Heart left ventricle (tissue), 16 donors: Measurements from ENCODE around the gene RPS6KA2. TPM values are rescaled to one million over a fixed set of nuclear protein-coding genes. Genes with fewer than 3 reads are reported as not detected.

Experiments used
- ATAC-seq, 4 donors: fragments of 200-7000 bp; cut with Tn5 transposase; one replicate each; pipeline ENCODE4 v1.9.1; 2020 to 2022; ENCODE audit warnings: moderate library complexity in 4 of 4, mild to moderate bottlenecking in 3 of 4, moderate number of reproducible peaks in 1 of 4
- DNase-seq, 5 donors: peaks; one replicate each; pipeline ENCODE4 v3.0.0-alpha.2; 2020
- H3K27ac ChIP-seq, 12 donors: fragments of 200-600 bp; sonication (generic) in 4 of 12; one replicate each; pipeline versions ENCODE4 v1.5.0 to v1.8.0; 2016 to 2022; ENCODE audit warnings: mild to moderate bottlenecking in 2 of 12
- H3K27me3 ChIP-seq, 9 donors: fragments of 200-600 bp; sonication (generic) in 2 of 9; one replicate each; pipeline versions ENCODE4 v1.5.1 to v1.8.0; 2016 to 2022; ENCODE audit warnings: mild to moderate bottlenecking in 3 of 9
- H3K36me3 ChIP-seq, 9 donors: fragments of 200-600 bp; sonication (generic) in 2 of 9; one replicate each; pipeline versions ENCODE4 v1.5.0 to v1.8.0; 2018 to 2022; ENCODE audit warnings: mild to moderate bottlenecking in 2 of 9
- H3K4me1 ChIP-seq, 12 donors: fragments of 200-600 bp; sonication (generic) in 4 of 12; one replicate each; pipeline versions ENCODE4 v1.5.0 to v1.8.0; 2016 to 2022; ENCODE audit warnings: mild to moderate bottlenecking in 3 of 12
- H3K4me3 ChIP-seq, 12 donors: fragments of 200-600 bp; sonication (generic) in 4 of 12; one replicate each; pipeline versions ENCODE4 v1.5.0 to v1.8.0; 2017 to 2022; ENCODE audit warnings: mild to moderate bottlenecking in 9 of 12, moderate library complexity in 4 of 12
- H3K9me3 ChIP-seq, 12 donors: fragments of 200-600 bp; sonication (generic) in 4 of 12; one replicate each; pipeline versions ENCODE4 v1.5.0 to v1.8.0; 2016 to 2022; ENCODE audit warnings: mild to moderate bottlenecking in 1 of 12
- CTCF ChIP-seq, 12 donors: fragments of 200-600 bp; sonication (generic) in 4 of 12; IDR thresholded peaks; one replicate each; pipeline versions ENCODE4 v1.5.0 to v1.8.0; 2018 to 2022; ENCODE audit warnings: antibody characterized with exemption in 12 of 12, mild to moderate bottlenecking in 5 of 12
- POLR2A ChIP-seq, 2 donors: fragments of 450-650 bp; IDR thresholded peaks; one replicate each; pipeline ENCODE4 v1.6.1; 2017; ENCODE audit warnings: antibody characterized with exemption in 2 of 2, mild to moderate bottlenecking in 2 of 2, moderate library complexity in 2 of 2
- WGBS, 4 donors: extraction: QIAGEN DNeasy Blood & Tissue Kit in 2 of 4; methylation state at CpG; one replicate each; pipeline versions ENCODE4 v1.1.5 to v1.1.7; 2013 to 2018; 5-methylcytosine and 5-hydroxymethylcytosine counted together
- intact Hi-C, 10 donors: fragments of 100-400 bp; cut with DNase I; formaldehyde crosslinking; loops; one replicate each; pipeline versions ENCODE4 v1.11.1 to v1.14.2; 2022
- polyA plus RNA-seq, 2 donors: library from polyadenylated mRNA; stranded (reverse); fragments of 200-250 nt; gene quantifications; one replicate each; pipeline ENCODE4 v1.2.3, GENCODE V29; 2013
- total RNA-seq, 9 donors: library from RNA; depleted of rRNA in 2 of 9; stranded (reverse); fragments of >200 nt in 2 of 9; fragmentation: NEBNext Ultra II Directional in 3 of 9; extraction: Animal tissue kit (Norgen Biotek cat#: 25700) in 3 of 9; gene quantifications; one replicate each; pipeline versions ENCODE4 v1.1.0 to v1.2.4, GENCODE V29; 2016 to 2023
- donor health status: ischemic (EF 13 %, LVEDD 7.1; RV severe dilation, severe dysfunction).
- donor health status: healthy with polysubstance abuse.
- donor health status: DM: no; HTN: yes; CAD: no.
- donor health status: DM: no; HTN: no; CAD: no.
- donor health status: ischemic (EF 25% LVEDD 6.9; RV normal size, moderate dysfunction).
- donor health status: ischemic (EF 25% LVEDD 5.7; RV mildly dilated, moderate dysfunction).
- donor health status: healthy.
- donor health status: DM: yes; HTN: yes; CAD: no.
- donor health status: ischemic (EF 35%, LVEDD 5.7; RV mildly dilated, moderate dysfunction).
- donor health status: nonischemic (EF 11% LVEDD 7.7; RV severe dilation, severe dysfunction).
- donor health status: DM: yes; HTN: yes; CAD: no.
- donor health status: PGD.
- donor health status: ischemic (EF 29% LVEDD 5.4; RV normal size, mild dysfunction).
- donor health status: nonischemic (EF 23%, LVEDD 6.1; RV moderate dilation, normal function).

RPS6KA2 gene
- total and polyA plus RNA-seq, 11 donors: 23.0 to 171 (median 91.6) TPM

- H3K27me3 ChIP-seq: no peaks in the 10 kb centered on the region
- ATAC-seq: no peak
- intact Hi-C loops: loop anchor here in 1 of 10 donors (5.0 kb wide), 1 partner anchor 62 kb away; no protein-coding TSS in a partner anchor
- DNase-seq: no peak
- H3K4me1 ChIP-seq: peaks cover 3 to 52% (median 26%) of the 10 kb centered on the region in 12 donors
- H3K36me3 ChIP-seq: no peaks in the 10 kb centered on the region
- no peak overlapping the region for H3K4me3 ChIP-seq
- TF ChIP-seq POLR2A (IDR thresholded peaks at IDR 0.05) (no peak), CTCF (IDR thresholded peaks at IDR 0.05) (no peak)
- H3K9me3 ChIP-seq: no peaks in the 10 kb centered on the region
- WGBS, 4 donors: 63 to 74% (median 70%) methylated on average over 6 of the region's 6 CpGs
- H3K27ac ChIP-seq: peak overlapping the region in 1 of 12 donors; percentile 96
These were observed 3.4 kb upstream of the RPS6KA2 start for GRCh38 chr6:166630462-166630861.

- H3K36me3 ChIP-seq: no peaks in the 10 kb centered on the region
- TF ChIP-seq CTCF (IDR thresholded peaks at IDR 0.05): no peak
- no peak for TF ChIP-seq POLR2A (IDR thresholded peaks at IDR 0.05)
- no peaks in the 10 kb centered on the region for H3K9me3 ChIP-seq
- intact Hi-C loops: loop anchor here (5.0 to 10.0 kb wide), 9 partner anchors 42 to 142 kb away; partner anchors contain the start of gene RAMACL (in 1 of the 10)
- no peaks in the 10 kb centered on the region for H3K27me3 ChIP-seq
- ATAC-seq (no peak), DNase-seq (no peak)
- peaks cover 3 to 56% (median 32%) of the 10 kb centered on the region in 12 donors for H3K4me1 ChIP-seq
- H3K27ac ChIP-seq: peak overlapping the region in 3 of 12 donors; percentile 9 to 96 (median 90)
- WGBS, 4 donors: 92 to 95% (median 94%) methylated on average over 5 of the region's 5 CpGs
- H3K4me3 ChIP-seq: no peak overlapping the region
These were observed 2.6 kb upstream of the RPS6KA2 start for GRCh38 chr6:166629628-166630027.

GRCh38 chr6:166627875-166628801, 1.1 kb upstream of the RPS6KA2 start:
- H3K9me3 ChIP-seq: no peaks in the 10 kb centered on the region
- H3K27me3 ChIP-seq: no peaks in the 10 kb centered on the region
- intact Hi-C loops: loop anchor here (2.0 to 10.0 kb wide), 12 partner anchors 41 to 141 kb away; partner anchors contain the start of gene RAMACL (in 1 of the 10)
- H3K36me3 ChIP-seq: no peaks in the 10 kb centered on the region
- no peak for TF ChIP-seq POLR2A (IDR thresholded peaks at IDR 0.05)
- no peak for TF ChIP-seq CTCF (IDR thresholded peaks at IDR 0.05)
- peak; percentile 84 to 94 (median 90) for DNase-seq
- WGBS, 4 donors: 1 to 2% (median 2%) methylated on average over 23 to 61 of the region's 61 CpGs
- peaks cover 5 to 60% (median 34%) of the 10 kb centered on the region in 12 donors for H3K4me1 ChIP-seq
- peak; percentile 22 to 45 (median 42) for ATAC-seq
- peak overlapping the region; percentile 25 to 96 (median 62) for H3K4me3 ChIP-seq
- peak overlapping the region; percentile 85 to 99 (median 92) for H3K27ac ChIP-seq
